GM12872 (cell line): Measurements from ENCODE around the gene EEF1G.

Source experiments
- TF ChIP-seq, protein P1 (sequence below): IDR thresholded peaks from 3 replicates; pipeline ENCODE4 v1.5.1; 2011; ENCODE audit warnings: low read depth, mild to moderate bottlenecking, low read length, moderate library complexity; ENCODE audit not compliant: insufficient read depth

The EEF1G gene

DNA sequence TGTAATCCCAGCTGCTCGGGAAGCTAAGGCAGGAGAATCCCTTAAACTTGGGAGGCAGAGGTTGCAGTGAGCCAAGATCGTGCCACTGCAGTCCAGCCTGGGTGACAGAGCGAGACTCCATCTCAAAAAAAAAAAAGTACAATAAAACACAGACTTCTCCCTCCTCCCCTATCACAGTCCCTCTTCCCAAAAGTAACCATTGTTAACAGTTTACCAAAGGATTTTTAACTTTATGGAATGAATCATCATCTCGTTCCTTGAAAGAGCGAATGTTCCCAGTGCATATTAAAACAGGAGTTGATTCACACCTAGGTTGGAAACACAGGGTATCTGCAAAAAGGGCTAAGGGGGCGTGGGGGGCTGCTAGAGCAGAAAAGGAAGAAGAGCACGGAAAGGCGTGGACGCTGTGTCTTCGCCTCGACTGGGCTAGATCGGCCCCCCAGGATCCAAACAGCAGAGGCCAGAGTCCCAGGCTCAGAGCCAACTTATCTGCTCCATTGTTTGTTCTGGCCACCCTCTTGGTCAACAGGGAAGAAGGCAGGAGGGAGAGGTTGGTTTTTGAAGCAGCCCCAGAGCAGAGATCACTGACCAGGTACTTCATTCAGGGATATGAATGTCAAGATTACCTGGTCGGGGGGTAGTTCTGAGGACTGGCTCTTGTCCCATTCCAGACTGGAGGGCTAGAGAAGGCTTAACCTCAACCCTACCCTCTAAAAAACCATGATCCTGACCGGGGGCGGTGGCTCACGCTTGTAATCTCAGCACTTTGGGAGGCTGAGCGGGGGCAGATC, 25.0 kb downstream of the EEF1G start:
- TF ChIP-seq, protein P1, sequence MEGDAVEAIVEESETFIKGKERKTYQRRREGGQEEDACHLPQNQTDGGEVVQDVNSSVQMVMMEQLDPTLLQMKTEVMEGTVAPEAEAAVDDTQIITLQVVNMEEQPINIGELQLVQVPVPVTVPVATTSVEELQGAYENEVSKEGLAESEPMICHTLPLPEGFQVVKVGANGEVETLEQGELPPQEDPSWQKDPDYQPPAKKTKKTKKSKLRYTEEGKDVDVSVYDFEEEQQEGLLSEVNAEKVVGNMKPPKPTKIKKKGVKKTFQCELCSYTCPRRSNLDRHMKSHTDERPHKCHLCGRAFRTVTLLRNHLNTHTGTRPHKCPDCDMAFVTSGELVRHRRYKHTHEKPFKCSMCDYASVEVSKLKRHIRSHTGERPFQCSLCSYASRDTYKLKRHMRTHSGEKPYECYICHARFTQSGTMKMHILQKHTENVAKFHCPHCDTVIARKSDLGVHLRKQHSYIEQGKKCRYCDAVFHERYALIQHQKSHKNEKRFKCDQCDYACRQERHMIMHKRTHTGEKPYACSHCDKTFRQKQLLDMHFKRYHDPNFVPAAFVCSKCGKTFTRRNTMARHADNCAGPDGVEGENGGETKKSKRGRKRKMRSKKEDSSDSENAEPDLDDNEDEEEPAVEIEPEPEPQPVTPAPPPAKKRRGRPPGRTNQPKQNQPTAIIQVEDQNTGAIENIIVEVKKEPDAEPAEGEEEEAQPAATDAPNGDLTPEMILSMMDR: no peak

DNA sequence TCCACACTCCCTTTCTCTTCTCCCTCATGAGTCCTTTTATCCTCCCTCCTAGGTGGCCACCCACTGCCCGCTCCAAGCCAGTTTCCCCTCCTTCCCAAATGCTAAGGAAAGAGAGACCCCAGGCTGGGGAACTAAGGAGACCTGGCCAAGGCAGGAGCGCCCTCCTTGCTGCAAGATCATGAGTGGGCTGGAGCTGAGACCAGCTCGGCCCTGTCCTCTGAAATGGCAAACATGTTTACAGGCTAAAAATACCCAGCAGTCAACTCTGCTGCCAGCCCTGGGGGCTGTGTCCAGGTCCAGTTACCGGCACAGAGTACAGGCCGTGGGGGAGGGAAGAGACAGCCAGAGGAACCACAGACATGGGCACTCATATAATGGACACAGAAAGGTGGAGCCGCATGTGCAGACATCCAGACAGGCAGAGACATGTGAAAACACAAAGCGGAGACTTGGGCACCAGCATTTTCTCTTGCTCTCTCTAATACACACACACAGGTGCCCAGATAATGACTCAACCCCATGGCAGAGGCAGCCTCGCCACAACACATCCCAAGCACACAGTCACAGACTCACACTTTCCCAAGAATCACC, 25.9 kb downstream of the EEF1G start:
- TF ChIP-seq, protein P1: no peak

DNA sequence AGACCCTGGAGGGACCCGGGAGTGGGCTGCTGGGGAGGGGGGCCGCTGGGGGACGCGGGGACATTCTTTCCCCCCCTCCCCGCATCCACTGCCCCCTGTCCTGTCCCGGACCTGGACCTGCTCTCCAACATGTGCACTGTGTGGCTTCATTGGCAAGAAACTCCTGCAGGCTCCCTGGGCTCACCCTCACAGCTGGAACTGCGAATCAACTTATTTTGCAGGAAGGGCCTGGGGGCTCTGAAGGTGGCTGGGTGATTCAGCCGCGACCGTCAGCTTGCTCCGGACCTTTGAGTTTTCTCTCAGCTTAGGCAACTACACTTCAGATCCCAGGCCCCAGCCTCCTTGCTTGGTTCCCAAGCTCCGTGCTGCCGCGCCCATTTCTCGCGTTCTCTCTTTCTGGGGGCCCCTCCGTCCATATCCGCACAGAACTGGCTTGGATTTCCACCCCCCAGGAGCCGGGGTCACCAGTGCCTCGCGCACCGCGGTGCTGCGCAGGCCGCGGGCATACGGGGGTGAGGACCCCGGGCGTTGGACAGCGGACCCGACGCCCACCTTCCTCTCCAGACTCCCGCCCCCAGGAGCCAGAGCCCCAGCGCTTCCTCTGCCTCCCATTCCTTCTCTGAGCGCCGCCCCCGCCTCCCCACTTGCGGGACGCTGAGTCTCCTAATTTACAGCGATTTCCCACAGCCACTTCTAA, 26.6 kb downstream of the EEF1G start:
- TF ChIP-seq, protein P1: no peak

DNA sequence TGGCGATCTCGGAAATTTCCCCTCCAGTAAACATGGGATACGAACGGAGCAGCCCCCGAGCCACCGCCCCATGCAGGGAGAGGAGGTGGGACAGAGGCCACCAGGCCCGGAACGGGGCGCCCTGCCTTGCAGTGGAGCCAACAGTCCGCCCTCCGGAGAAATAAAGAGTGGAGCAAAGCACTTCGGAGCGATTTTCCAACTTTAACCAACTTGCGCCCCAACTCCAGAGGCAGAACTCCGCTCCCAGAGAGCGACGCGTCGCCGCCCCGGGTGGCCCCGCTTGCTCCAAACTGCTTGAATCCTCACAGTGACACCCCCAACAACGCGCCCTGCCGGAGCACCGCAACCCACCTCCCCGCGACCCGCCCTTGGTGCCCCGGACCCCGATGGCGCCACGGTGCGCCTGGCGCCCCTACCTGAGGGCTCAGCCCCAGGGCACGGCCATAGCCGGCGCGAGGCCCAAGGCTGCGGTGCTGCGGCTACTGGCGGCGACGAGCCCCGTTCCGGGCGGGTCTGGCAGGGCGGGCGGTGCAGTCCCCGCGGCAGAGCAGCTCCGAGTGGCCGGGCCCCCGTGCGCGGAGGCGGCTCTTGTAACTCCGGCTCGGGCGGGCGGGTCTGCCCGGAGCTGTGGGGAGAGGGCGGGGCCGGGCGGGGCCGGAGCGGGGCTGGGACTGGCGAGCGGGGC, 27.3 kb downstream of the EEF1G start, which contains the start of gene AHNAK:
AHNAK (minus strand) TSS at position 563 of the 685 bp plus-strand sequence. CDS start 10,708 bp downstream, outside the sequence.
- TF ChIP-seq, protein P1: no peak

DNA sequence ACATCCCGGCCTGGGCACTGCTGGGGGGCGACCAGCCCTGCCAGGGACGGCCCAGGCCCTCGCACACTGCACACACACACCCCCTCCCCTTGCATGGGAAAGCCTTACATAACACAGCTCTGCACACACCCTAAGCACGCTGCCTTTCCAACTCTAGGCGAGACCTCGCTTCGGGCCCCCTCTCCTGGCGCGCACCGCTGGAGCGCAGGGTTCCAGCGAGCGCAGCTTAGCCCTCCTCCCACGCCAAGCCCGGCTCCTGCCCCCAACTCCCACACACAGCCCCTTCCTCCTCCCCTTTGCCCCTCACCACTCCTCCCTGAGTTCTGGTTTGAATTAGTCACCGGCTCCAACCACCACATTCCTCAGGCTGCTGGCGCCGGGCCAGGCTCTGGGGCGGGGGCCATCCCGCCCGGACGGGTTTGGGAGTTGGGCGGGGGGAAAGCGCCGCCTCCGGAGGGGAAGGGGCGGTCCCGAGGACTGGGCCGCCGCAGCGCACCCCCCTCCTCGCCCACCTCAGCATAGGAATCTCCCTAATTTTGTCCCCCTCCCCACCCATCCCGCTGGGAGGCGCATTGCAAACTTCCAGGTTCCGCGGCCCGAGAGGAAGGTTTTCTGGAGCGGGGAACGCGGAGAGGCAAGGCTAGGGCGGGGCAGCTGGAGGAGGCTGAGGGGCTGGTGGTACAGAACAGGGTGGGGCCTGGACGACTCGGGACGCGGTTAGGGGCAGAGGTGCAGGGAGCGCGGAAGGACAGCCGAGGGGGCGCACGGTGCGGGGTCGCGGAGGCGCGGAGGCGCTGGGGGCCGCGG, 28.1 kb downstream of the EEF1G start:
- TF ChIP-seq, protein P1: no peak

DNA sequence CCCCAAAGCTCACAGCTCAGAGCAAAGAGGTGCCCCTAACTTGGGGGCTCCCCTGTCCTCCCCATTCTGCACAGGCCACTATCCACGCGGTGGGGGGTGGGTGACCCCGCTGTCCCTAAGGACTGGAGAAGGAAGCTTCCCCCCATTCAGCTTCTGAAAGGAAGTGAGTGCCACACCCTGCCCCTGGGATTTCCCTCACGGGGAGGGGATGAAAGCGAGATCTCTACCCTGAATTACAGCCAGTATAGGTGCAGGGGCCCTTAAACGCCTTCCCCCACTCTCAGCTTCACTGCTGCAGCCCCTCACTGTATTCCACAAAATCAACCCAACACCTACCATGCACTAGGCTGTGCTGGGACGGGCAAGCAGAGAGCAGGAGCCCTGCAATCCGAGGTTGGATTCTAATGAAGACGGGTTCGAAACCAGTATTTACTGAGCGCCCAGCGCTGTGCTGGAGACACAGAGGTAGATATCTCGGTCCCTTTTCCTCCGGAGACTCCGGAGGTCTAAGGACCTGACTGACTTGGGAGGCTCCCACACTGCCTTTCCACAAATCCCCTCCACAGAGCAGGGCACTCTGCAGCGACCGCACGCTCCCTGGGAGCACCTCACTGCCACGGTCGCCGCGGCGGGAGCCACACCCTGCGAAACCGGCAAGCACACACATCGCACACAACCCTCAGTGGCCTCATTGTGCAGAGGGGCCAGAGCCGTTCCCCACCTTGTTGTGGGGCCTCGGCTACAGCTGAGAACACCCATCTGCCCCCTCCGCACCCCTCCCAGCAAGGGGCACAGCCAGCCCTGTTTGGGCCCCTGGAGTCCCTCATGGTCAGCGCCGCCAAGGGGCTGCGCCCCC, 28.9 kb downstream of the EEF1G start:
- TF ChIP-seq, protein P1: no peak
